ENCODE results near the gene OR52H1.

OR52H1 gene

GRCh38 chr11:5534046-5534445 lies 14.3 kb downstream of the OR52H1 start:
- no peak for DNase-seq (ENCODE audit: low read depth in 2 of 3, low spot score in 1 of 3)

GRCh38 chr11:5531053-5531831 lies 17.1 kb downstream of the OR52H1 start:
- no peak for DNase-seq (ENCODE audit: low read depth in 2 of 3, low spot score in 1 of 3)

GRCh38 chr11:5528495-5528894 lies 19.8 kb downstream of the OR52H1 start:
- DNase-seq (ENCODE audit: low read depth in 2 of 3, low spot score in 1 of 3): no peak

GRCh38 chr11:5527716-5528115 lies 20.6 kb downstream of the OR52H1 start:
- DNase-seq (ENCODE audit: low read depth in 2 of 3, low spot score in 1 of 3): no peak

GRCh38 chr11:5524756-5525155 lies 23.6 kb downstream of the OR52H1 start:
- no peak for DNase-seq (ENCODE audit: low read depth in 2 of 3, low spot score in 1 of 3)

GRCh38 chr11:5522308-5522707 lies 26.0 kb downstream of the OR52H1 start:
- no peak for DNase-seq (ENCODE audit: low read depth in 2 of 3, low spot score in 1 of 3)

- no peak for DNase-seq (ENCODE audit: low read depth in 2 of 3, low spot score in 1 of 3)
These were observed 26.8 kb downstream of the OR52H1 start for GRCh38 chr11:5521540-5521939.

GRCh38 chr11:5516599-5516998 lies 31.7 kb downstream of the OR52H1 start, which contains the start of gene UBQLNL:
Gene UBQLNL, minus strand, starts transcription at chr11:5516699. Its CDS starts 258 bp downstream, at chr11:5516441.
- no peak for DNase-seq (ENCODE audit: low read depth in 2 of 3, low spot score in 1 of 3)

GRCh38 chr11:5514841-5515240 lies 33.5 kb downstream of the OR52H1 start:
- no peak for DNase-seq (ENCODE audit: low read depth in 2 of 3, low spot score in 1 of 3)

- DNase-seq (ENCODE audit: low read depth in 2 of 3, low spot score in 1 of 3): no peak
These were observed 38.5 kb downstream of the OR52H1 start, which contains the start of gene UBQLN3 for GRCh38 chr11:5509803-5510202. Gene UBQLN3, minus strand, starts transcription at chr11:5509957. Its CDS starts 399 bp downstream, at chr11:5509558.

GRCh38 chr11:5508605-5509004 lies 39.7 kb downstream of the OR52H1 start:
- no peak for DNase-seq (ENCODE audit: low read depth in 2 of 3, low spot score in 1 of 3)

- DNase-seq (ENCODE audit: low read depth in 2 of 3, low spot score in 1 of 3): no peak
These were observed 40.4 kb downstream of the OR52H1 start for GRCh38 chr11:5507933-5508305.

GRCh38 chr11:5507177-5507932 lies 41.0 kb downstream of the OR52H1 start:
- DNase-seq (ENCODE audit: low read depth in 2 of 3, low spot score in 1 of 3): no peak

- no peak for DNase-seq (ENCODE audit: low read depth in 2 of 3, low spot score in 1 of 3)
These were observed 42.8 kb downstream of the OR52H1 start for GRCh38 chr11:5505363-5506048.

- DNase-seq (ENCODE audit: low read depth in 2 of 3, low spot score in 1 of 3): no peak
These were observed 43.9 kb downstream of the OR52H1 start for GRCh38 chr11:5504403-5504921.

GRCh38 chr11:5500393-5500801 lies 47.9 kb downstream of the OR52H1 start:
- DNase-seq (ENCODE audit: low read depth in 2 of 3, low spot score in 1 of 3): no peak

GRCh38 chr11:5499671-5500070 lies 48.7 kb downstream of the OR52H1 start:
- no peak for DNase-seq (ENCODE audit: low read depth in 2 of 3, low spot score in 1 of 3)
